Measurements from ENCODE around the gene COL20A1.

DNA sequence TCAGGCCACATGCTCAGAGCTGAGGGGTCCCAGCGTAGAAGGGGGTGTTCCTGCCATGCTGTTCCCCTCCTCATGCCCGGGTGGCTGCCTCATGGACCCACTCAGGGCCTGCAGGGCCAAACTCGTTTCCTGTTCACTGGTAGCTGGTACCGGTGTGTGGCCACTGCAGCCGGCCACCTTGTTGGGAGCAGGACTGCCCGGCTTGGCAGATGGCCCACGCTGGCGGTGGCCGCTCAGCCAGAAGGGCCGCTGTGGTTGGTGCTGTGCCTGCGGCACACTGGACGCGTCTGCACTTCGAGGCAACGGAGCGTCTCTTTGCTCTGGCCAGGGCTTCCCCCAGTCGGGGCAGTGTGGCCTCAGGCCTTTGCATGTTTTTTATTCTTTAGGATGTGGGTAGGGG lies 10.0 kb upstream of the COL20A1 start:
- TF ChIP-seq, protein P1, sequence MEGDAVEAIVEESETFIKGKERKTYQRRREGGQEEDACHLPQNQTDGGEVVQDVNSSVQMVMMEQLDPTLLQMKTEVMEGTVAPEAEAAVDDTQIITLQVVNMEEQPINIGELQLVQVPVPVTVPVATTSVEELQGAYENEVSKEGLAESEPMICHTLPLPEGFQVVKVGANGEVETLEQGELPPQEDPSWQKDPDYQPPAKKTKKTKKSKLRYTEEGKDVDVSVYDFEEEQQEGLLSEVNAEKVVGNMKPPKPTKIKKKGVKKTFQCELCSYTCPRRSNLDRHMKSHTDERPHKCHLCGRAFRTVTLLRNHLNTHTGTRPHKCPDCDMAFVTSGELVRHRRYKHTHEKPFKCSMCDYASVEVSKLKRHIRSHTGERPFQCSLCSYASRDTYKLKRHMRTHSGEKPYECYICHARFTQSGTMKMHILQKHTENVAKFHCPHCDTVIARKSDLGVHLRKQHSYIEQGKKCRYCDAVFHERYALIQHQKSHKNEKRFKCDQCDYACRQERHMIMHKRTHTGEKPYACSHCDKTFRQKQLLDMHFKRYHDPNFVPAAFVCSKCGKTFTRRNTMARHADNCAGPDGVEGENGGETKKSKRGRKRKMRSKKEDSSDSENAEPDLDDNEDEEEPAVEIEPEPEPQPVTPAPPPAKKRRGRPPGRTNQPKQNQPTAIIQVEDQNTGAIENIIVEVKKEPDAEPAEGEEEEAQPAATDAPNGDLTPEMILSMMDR (IDR thresholded peaks at IDR 0.05): no peak
- no peak for TF ChIP-seq POLR2AphosphoS5 (IDR thresholded peaks at IDR 0.05)
- TF ChIP-seq POLR2A (IDR thresholded peaks at IDR 0.05): no peak

All from prostate gland (tissue), 2 donors.